Sigmoid colon (tissue), 4 donors: ENCODE results near the gene VRTN.
"Not testable (repeated sequence)": the region's sequence is repeated elsewhere in the genome, so short reads cannot be mapped to it uniquely, and the experiment has no call there.

Experiments used
- CTCF ChIP-seq, 4 experiments: fragments of 450-650 bp in 3 of 4; fragments of 200-600 bp in 1 of 4; IDR thresholded peaks; one replicate each; pipeline ENCODE4 v1.5.1; 2016 to 2019; ENCODE audit warnings: antibody characterized with exemption in 4 of 4, mild to moderate bottlenecking in 3 of 4, moderate library complexity in 2 of 4
- POLR2AphosphoS5 ChIP-seq, 4 donors: sonication (generic); formaldehyde crosslinking; IDR thresholded peaks; one replicate each; pipeline ENCODE4 v1.6.1; 2017; ENCODE audit warnings: antibody characterized with exemption in 4 of 4

- TF ChIP-seq CTCF, POLR2AphosphoS5 (IDR thresholded peaks at IDR 0.05): not testable (repeated sequence)
These were observed 42.2 kb downstream of the VRTN start for GRCh38 chr14:74390505-74390904.
